Brain microvascular endothelial cell (primary cell): ENCODE measurements around the gene NPPA.
"Not testable (repeated sequence)": the region's sequence is repeated elsewhere in the genome, so short reads cannot be mapped to it uniquely, and the experiment has no call there.

ENCODE experiments used
- DNase-seq: peaks from one replicate; pipeline ENCODE4 v3.0.0-alpha.2; 2020
- H3K27ac ChIP-seq: fragments of 250-450 bp; sonication (Bioruptor Pico); 2 replicates; pipeline ENCODE4 v1.5.1; 2020; ENCODE audit warnings: mild to moderate bottlenecking, moderate library complexity
- H3K27me3 ChIP-seq: fragments of 250-450 bp; sonication (Bioruptor Pico); replicated peaks from 2 replicates; pipeline ENCODE4 v1.5.1; 2020; ENCODE audit warnings: mild to moderate bottlenecking
- H3K36me3 ChIP-seq: fragments of 250-450 bp; sonication (Bioruptor Pico); replicated peaks from 2 replicates; pipeline ENCODE4 v1.5.1; 2020; ENCODE audit warnings: mild to moderate bottlenecking
- H3K4me3 ChIP-seq: 2 replicates; pipeline ENCODE4 v1.5.1; 2011; ENCODE audit warnings: low read depth, mild to moderate bottlenecking, control low read depth, low read length, moderate library complexity
- CTCF ChIP-seq: IDR thresholded peaks from 2 replicates; pipeline ENCODE4 v1.5.1; 2011; ENCODE audit warnings: low read depth, mild to moderate bottlenecking, moderate library complexity, low read length, control low read depth, inconsistent platforms; ENCODE audit errors: missing control alignments
- in situ Hi-C: cut with HindIII; loops from 2 replicates; pipeline ENCODE4 v1.10.0; 2017; ENCODE audit warnings: low sequenced_read_pairs, low pct_ligation_motif_present

The NPPA gene

DNA sequence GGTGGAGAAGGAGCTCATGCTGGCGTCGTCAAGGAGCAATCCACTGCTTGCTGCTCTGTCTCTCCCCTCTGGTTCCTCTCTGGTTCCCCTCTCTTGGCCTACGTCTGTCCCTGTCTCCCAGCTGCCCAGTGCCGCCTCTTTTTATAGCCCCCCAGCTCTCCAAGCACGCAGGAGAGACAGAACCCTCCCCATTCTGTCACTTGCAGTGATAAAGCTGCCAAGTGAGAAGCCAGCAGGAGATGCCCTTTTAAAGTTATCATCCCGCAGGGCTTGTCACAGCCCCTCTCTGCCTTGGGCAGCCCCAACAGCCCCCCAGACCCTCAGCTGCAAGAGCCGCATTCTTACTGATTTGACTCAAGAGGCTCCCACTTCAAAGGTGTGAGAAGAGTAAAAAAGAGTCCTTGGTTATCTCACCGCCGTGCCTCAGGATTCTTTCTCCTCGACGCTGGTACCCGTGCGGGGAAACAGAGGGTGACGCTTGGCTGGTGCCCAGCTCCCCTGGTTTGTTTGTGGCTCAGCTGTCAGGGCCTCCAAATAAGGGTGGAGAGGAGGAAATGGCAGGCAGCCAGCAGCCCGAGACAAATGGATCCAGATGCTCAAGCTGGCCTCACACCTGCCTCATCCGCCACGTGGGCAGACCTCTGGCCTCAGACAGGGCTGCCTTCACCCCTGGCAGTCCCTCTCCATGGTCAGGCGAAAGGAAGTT lies at the start of gene NPPA:
NPPA (minus strand) TSS at position 117 of the 706 bp plus-strand sequence; CDS start at position 18, 99 bp downstream.
- no peaks in the 10 kb centered on the region for H3K27me3 ChIP-seq
- TF ChIP-seq CTCF: no peak
- no peak within 1 kb of the TSS for H3K4me3 ChIP-seq
- no peak for DNase-seq
- no peak within 1 kb of the TSS for H3K27ac ChIP-seq
- in situ Hi-C loops: no loop called here
- H3K36me3 ChIP-seq: peaks cover 18% of the 10 kb centered on the region

DNA sequence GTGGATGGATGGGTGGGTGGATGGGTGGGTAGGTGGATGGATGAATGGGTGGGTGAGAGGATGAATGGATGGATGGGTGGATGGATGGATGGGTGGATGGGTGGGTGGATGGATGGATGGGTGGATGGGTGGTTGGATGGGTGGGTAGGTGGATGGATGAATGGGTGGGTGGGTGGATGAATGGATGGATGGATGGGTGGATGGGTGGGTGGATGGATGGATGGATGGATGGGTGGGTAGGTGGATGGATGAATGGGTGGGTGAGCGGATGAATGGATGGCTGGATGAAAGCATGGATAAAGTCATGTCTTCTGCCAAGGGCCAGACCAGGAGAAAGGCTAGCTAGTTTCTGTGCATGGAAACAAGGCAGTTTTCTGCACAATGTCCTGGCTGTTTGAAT lies 46.9 kb upstream of the NPPA start:
- H3K27ac ChIP-seq, in situ Hi-C loops, H3K4me3 ChIP-seq, DNase-seq, H3K36me3 ChIP-seq: not testable (repeated sequence)
- H3K27me3 ChIP-seq: peaks cover 15% of the 10 kb centered on the region

GRCh38 chr1:11893907-11894251 lies 46.3 kb upstream of the NPPA start:
- H3K36me3 ChIP-seq: no peaks in the 10 kb centered on the region
- peaks cover 9% of the 10 kb centered on the region for H3K27me3 ChIP-seq
- no peak for DNase-seq
- peak; percentile 98 for TF ChIP-seq CTCF
- no peak overlapping the region for H3K4me3 ChIP-seq
- H3K27ac ChIP-seq: no peak overlapping the region
- in situ Hi-C loops: no loop called here

DNA sequence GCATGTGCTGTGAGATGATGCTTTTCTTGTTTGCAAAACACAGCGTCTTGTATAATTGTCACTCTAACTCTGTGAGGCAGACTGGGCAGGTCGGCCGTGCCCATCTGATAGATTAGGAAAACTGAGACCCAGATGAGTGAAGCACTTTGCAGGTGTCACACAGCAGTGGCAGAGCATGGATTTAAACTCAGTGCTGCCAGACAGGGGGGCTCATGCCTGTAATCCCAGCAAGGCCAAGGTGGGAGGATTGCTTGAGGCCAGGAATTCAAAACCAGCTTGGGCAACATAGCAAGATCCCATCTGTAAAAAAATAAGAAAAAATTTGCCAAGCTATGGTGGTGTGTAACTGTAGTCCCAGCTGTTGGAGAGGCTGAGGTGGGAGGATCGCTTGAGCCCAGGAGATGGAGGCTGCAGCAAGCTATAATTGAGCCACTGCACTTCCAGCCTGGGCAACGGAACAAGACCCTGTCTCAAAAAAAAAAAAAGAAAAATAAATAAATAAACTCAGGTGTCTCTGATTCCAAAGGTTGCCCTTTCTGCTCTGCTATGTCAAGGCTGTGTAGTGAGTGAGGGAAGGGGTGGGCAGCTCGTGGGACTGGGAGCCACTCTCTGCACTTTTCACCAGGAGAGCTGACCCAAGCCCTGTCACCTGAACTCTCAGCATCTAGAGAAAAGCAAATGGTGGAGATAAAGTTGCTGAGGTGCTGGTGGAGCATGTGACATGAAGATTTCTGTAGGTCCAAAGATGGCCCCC lies 44.0 kb upstream of the NPPA start:
- no peaks in the 10 kb centered on the region for H3K36me3 ChIP-seq
- H3K27ac ChIP-seq: no peak overlapping the region
- peaks cover 2% of the 10 kb centered on the region for H3K27me3 ChIP-seq
- TF ChIP-seq CTCF: no peak
- no peak overlapping the region for H3K4me3 ChIP-seq
- in situ Hi-C loops: no loop called here
- DNase-seq: no peak

DNA sequence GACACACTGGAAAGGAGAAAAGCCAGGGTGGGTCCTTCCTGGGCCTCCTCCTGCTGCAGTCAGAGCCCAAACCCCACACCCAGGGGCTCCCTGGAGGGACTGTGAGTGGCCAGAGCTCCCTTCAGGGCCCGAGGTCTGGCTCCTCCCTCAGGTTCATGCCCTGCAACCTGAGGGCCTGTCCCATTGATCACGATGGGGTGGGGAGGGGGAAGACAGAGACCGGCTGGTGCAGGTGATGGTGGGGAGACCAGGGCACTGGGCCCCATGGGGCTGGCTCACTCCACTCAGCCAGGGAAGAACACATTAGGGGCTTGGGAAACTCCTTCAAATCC lies 41.3 kb upstream of the NPPA start:
- H3K27me3 ChIP-seq: peaks cover 2% of the 10 kb centered on the region
- in situ Hi-C loops: no loop called here

More for the DNA sequence above, 41.3 kb upstream of the NPPA start:
- Histone ChIP-seq H3K36me3 (no peaks in the 10 kb centered on the region), H3K27ac (no peak overlapping the region), H3K4me3 (no peak overlapping the region)
- DNase-seq: no peak
- TF ChIP-seq CTCF: no peak
